ENCODE data around the gene GRM7. TPM values are rescaled to one million over a fixed set of nuclear protein-coding genes. Genes with fewer than 3 reads are reported as not detected.

The GRM7 gene
- total RNA-seq, 6 experiments from 2014 or later: not detected

DNA sequence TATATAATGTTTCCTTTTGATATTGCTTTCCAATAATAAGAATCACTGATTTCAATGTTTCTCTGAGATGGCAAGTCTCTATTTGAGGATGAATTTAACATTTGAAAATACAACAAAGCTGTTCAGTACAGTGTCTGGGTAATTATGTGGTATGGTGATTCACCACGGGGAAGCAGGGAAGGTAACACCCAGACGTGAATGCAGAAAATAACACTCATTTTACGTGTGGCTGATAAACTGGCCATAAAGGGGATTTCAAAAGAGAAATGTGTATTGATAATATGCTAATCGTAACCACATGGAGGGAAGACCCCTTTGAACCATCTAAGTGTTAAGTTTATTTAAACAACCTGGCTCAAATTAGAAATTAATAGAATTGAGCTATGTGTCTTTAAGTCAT is 344.6 kb downstream of the GRM7 start:
- TF ChIP-seq, protein P1, sequence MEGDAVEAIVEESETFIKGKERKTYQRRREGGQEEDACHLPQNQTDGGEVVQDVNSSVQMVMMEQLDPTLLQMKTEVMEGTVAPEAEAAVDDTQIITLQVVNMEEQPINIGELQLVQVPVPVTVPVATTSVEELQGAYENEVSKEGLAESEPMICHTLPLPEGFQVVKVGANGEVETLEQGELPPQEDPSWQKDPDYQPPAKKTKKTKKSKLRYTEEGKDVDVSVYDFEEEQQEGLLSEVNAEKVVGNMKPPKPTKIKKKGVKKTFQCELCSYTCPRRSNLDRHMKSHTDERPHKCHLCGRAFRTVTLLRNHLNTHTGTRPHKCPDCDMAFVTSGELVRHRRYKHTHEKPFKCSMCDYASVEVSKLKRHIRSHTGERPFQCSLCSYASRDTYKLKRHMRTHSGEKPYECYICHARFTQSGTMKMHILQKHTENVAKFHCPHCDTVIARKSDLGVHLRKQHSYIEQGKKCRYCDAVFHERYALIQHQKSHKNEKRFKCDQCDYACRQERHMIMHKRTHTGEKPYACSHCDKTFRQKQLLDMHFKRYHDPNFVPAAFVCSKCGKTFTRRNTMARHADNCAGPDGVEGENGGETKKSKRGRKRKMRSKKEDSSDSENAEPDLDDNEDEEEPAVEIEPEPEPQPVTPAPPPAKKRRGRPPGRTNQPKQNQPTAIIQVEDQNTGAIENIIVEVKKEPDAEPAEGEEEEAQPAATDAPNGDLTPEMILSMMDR (IDR thresholded peaks at IDR 0.05): no peak
- H3K27ac Mint-ChIP-seq: no peak overlapping the region
- H3K4me3 Mint-ChIP-seq: no peak overlapping the region
- H3K27me3 Mint-ChIP-seq (ENCODE audit: insufficient read depth): no peaks in the 10 kb centered on the region; the same call in 1 of the 2 replicates
- H3K36me3 Mint-ChIP-seq (ENCODE audit: low read depth): no peaks in the 10 kb centered on the region
- no peak for DNase-seq
- H3K9me3 Mint-ChIP-seq: peaks cover 29% of the 10 kb centered on the region
- H3K4me1 Mint-ChIP-seq (ENCODE audit: low read depth): no peaks in the 10 kb centered on the region

DNA sequence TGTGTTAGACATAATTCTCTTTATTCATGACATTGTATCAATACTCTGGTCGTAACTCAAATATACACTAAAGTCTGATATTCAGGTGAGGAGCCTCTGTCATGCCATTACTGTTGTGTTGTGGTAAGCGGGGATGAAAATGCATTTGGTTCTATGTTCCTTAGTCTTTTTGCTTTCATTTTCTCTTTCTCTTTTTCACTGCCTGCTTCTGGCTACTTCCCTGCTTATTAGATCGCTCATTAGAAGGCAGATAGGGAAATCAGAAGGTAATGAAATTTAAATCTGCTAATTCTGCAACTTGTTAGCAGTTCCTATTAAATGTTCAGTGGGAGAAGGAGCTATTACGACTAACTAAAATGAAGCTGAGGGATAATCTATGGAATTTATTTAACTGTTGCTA is 345.0 kb downstream of the GRM7 start:
- TF ChIP-seq, protein P1 (IDR thresholded peaks at IDR 0.05): no peak
- Mint-ChIP-seq H3K36me3 (ENCODE audit: low read depth) (no peaks in the 10 kb centered on the region), H3K4me1 (ENCODE audit: low read depth) (no peaks in the 10 kb centered on the region), H3K4me3 (no peak overlapping the region), H3K27me3 (ENCODE audit: insufficient read depth) (no peaks in the 10 kb centered on the region; the same call in 1 of the 2 replicates), H3K27ac (no peak overlapping the region), H3K9me3 (peaks cover 25% of the 10 kb centered on the region)
- DNase-seq: no peak

DNA sequence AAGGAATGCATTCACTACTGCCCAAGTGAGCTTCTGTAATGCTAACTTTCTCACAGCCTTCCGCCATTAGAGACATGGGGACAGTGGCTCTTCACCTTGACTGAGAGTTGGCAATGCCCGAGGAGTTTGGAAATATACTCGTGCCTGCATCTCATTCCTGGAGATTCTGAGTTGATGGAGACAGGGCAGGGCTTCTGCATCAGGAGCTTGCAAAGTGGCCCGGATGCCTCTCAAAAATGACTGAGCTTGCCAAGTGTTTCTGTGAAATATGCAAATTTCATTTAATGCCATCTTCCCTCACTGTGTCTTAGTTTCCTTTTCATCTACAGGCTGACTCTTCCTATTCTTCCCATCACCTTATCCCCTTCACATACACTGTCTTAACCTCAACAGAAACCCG is 346.2 kb downstream of the GRM7 start:
- Mint-ChIP-seq H3K4me1 (ENCODE audit: low read depth) (no peaks in the 10 kb centered on the region), H3K27ac (no peak overlapping the region), H3K9me3 (peaks cover 29% of the 10 kb centered on the region), H3K27me3 (ENCODE audit: insufficient read depth) (no peaks in the 10 kb centered on the region; the same call in 1 of the 2 replicates), H3K36me3 (ENCODE audit: low read depth) (no peaks in the 10 kb centered on the region), H3K4me3 (no peak overlapping the region)
- DNase-seq: no peak
- TF ChIP-seq, protein P1 (IDR thresholded peaks at IDR 0.05): no peak

DNA sequence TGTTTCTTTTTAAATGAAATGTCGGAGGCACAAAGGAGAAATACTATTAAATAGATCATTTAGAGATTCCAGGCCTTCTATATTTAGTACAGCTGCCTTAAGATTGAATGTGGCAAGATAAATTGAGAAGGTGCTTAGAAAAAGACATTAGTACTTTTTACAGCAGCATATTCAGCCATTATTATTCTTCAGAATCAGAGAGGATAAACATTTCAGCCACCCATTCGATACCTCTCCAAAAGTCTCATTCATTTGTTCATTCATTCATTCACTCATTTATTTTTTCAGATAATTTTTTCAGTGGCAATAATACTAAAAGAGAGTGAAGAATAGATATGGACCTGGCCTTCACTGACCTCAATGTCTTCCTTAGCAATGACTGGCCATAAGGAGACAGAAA is 347.0 kb downstream of the GRM7 start:
- no peak overlapping the region for H3K4me3 Mint-ChIP-seq
- DNase-seq: no peak
- H3K36me3 Mint-ChIP-seq (ENCODE audit: low read depth): no peaks in the 10 kb centered on the region
- TF ChIP-seq, protein P1 (IDR thresholded peaks at IDR 0.05): no peak
- no peak overlapping the region for H3K27ac Mint-ChIP-seq
- no peaks in the 10 kb centered on the region for H3K4me1 Mint-ChIP-seq (ENCODE audit: low read depth)
- no peaks in the 10 kb centered on the region; the same call in 1 of the 2 replicates for H3K27me3 Mint-ChIP-seq (ENCODE audit: insufficient read depth)
- peaks cover 32% of the 10 kb centered on the region for H3K9me3 Mint-ChIP-seq

DNA sequence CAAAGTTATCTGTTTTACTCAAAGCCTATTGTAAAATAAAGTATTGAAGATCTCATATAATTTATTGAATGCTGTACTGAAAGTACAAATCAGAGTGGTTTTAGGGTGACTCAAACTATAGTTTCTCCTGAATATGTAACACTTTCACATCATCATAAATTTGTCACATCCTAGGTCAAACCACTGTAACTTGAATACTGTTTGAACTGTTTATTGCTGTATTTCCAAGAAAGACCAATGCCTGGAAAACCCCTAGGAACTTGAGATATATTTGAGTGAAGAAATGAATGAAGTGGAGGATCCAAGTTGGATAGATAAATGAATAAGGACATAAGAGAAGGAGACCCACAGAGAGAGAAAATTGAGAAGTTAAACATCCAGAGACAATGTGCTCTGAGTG is 348.2 kb downstream of the GRM7 start:
- TF ChIP-seq, protein P1 (IDR thresholded peaks at IDR 0.05): no peak
- no peak for DNase-seq
- H3K27me3 Mint-ChIP-seq (ENCODE audit: insufficient read depth): no peaks in the 10 kb centered on the region; the same call in 1 of the 2 replicates
- no peaks in the 10 kb centered on the region for H3K4me1 Mint-ChIP-seq (ENCODE audit: low read depth)
- no peak overlapping the region for H3K27ac Mint-ChIP-seq
- no peaks in the 10 kb centered on the region for H3K36me3 Mint-ChIP-seq (ENCODE audit: low read depth)
- H3K9me3 Mint-ChIP-seq: peaks cover 26% of the 10 kb centered on the region
- H3K4me3 Mint-ChIP-seq: no peak overlapping the region

DNA sequence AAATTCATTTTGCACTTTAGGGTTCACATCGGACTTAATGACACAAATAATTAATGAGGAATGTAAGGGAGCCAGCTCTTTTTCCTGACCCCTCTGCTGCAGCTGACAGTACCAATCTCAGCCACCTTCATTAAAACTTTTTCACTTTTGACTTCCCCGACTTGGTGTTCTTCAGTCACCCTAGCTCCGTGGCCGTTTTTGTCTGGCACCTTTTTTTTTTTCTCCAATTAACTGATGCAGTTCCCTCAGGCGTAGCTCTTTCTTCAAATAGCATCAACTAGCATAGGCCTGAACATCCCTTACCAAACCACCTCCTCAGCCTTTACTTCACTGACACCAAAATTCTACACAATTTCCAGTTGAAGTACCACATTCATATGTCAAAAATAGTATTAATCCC is 350.8 kb downstream of the GRM7 start:
- Mint-ChIP-seq H3K27me3 (ENCODE audit: insufficient read depth) (no peaks in the 10 kb centered on the region; the same call in 1 of the 2 replicates), H3K4me1 (ENCODE audit: low read depth) (no peaks in the 10 kb centered on the region), H3K9me3 (peaks cover 39% of the 10 kb centered on the region), H3K27ac (no peak overlapping the region), H3K36me3 (ENCODE audit: low read depth) (no peaks in the 10 kb centered on the region), H3K4me3 (no peak overlapping the region)
- no peak for DNase-seq
- TF ChIP-seq, protein P1 (IDR thresholded peaks at IDR 0.05): no peak

Measured in HFFc6 (cell line).